IMR-90 (cell line): Measurements from ENCODE around the gene COL1A1. TPM values are rescaled to one million over a fixed set of nuclear protein-coding genes. Genes with fewer than 3 reads are reported as not detected.

Experiments
- ATAC-seq: fragments of 200-7000 bp; cut with Tn5 transposase; 2 replicates; pipeline ENCODE4 v1.9.1; 2020; ENCODE audit warnings: low read depth, mild to moderate bottlenecking, moderate library complexity
- BruUV-seq: library from RNA; stranded (reverse); fragments of 400-500 nt; replicated peaks from 2 replicates; lab custom pipeline; 2021; lab: Mats Ljungman, UMichigan
- CTCF ChIA-PET: fragments of 300-600 bp; formaldehyde crosslinking; extraction: SDS; loops from one replicate; lab custom pipeline; 2021; ENCODE audit warnings: antibody characterized with exemption; lab: Yijun Ruan, JAX
- POLR2A ChIA-PET: fragments of 300-600 bp; sonication (Branson Sonifier 250); formaldehyde crosslinking; loops from one replicate; lab custom pipeline; 2022; ENCODE audit warnings: antibody characterized with exemption; ENCODE audit not compliant: unreplicated experiment; lab: Charles Lee
- DNase-seq: peaks from one replicate; pipeline ENCODE4 v3.0.0; 2013
- H2AFZ ChIP-seq: replicated peaks from 2 replicates; pipeline ENCODE3; 2013; ENCODE audit warnings: low read length, mild to moderate bottlenecking; ENCODE audit not compliant: poor library complexity
- H2AK5ac ChIP-seq: 2 replicates; pipeline ENCODE4 v1.6.1; 2013; ENCODE audit warnings: low read depth, low read length, inconsistent platforms
- H2AK9ac ChIP-seq: replicated peaks from 2 replicates; pipeline ENCODE3; 2013; ENCODE audit warnings: mild to moderate bottlenecking, low read depth, low read length, moderate library complexity; ENCODE audit not compliant: poor library complexity
- H2BK120ac ChIP-seq: 2 replicates; pipeline ENCODE4 v1.6.1; 2013; ENCODE audit warnings: low read depth, low read length, inconsistent platforms
- H2BK15ac ChIP-seq: 3 replicates; pipeline ENCODE4 v1.6.1; 2013; ENCODE audit warnings: low read depth, low read length, inconsistent platforms
- H2BK20ac ChIP-seq: 2 replicates; pipeline ENCODE4 v1.6.1; 2013; ENCODE audit warnings: low read depth, mild to moderate bottlenecking, inconsistent platforms, low read length, moderate library complexity
- H2BK5ac ChIP-seq: 2 replicates; pipeline ENCODE4 v1.6.1; 2013; ENCODE audit warnings: mild to moderate bottlenecking, low read depth, low read length, inconsistent platforms; ENCODE audit not compliant: poor library complexity, severe bottlenecking
- H3K14ac ChIP-seq: replicated peaks from 2 replicates; pipeline ENCODE4 v1.6.1; 2013; ENCODE audit warnings: low read depth, low read length, inconsistent platforms
- H3K18ac ChIP-seq: 2 replicates; pipeline ENCODE4 v1.6.1; 2013; ENCODE audit warnings: low read depth, low read length, control low read depth
- H3K23ac ChIP-seq: 2 replicates; pipeline ENCODE4 v1.6.1; 2013; ENCODE audit warnings: low read depth, low read length, inconsistent platforms
- H3K27ac ChIP-seq: 2 replicates; pipeline ENCODE4 v1.5.1; 2013; ENCODE audit warnings: mild to moderate bottlenecking, control low read depth, low read length; ENCODE audit not compliant: insufficient read depth
- H3K27me3 ChIP-seq: 2 replicates; pipeline ENCODE4 v1.6.1; 2013; ENCODE audit warnings: low read length; ENCODE audit not compliant: control insufficient read depth, insufficient read depth
- H3K36me3 ChIP-seq: 2 replicates; pipeline ENCODE4 v1.6.1; 2013; ENCODE audit warnings: low read length, mixed read lengths; ENCODE audit not compliant: control insufficient read depth, insufficient read depth
- H3K4ac ChIP-seq: 2 replicates; pipeline ENCODE4 v1.6.1; 2013; ENCODE audit warnings: low read depth, low read length, inconsistent platforms
- H3K4me1 ChIP-seq: 2 replicates; pipeline ENCODE4 v1.6.1; 2013; ENCODE audit warnings: low read length, mixed read lengths; ENCODE audit not compliant: control insufficient read depth, insufficient read depth
- H3K4me2 ChIP-seq: 2 replicates; pipeline ENCODE4 v1.6.1; 2013; ENCODE audit warnings: low read depth, mild to moderate bottlenecking, control low read depth, low read length, moderate library complexity
- H3K4me3 ChIP-seq: 2 replicates; pipeline ENCODE4 v1.5.1; 2013; ENCODE audit warnings: low read depth, mild to moderate bottlenecking, control low read depth, low read length, moderate library complexity; ENCODE audit not compliant: insufficient read depth
- H3K56ac ChIP-seq: 2 replicates; pipeline ENCODE4 v1.6.1; 2013; ENCODE audit warnings: low read length, inconsistent platforms; ENCODE audit not compliant: insufficient read depth; ENCODE audit errors: extremely low read depth
- H3K79me1 ChIP-seq, 2 experiments: 2 replicates each; pipeline ENCODE4 v1.6.1; 2013; ENCODE audit warnings: low read length in 2 of 2, inconsistent platforms in 1 of 2, low read depth in 1 of 2
- H3K9ac ChIP-seq: 2 replicates; pipeline ENCODE4 v1.6.1; 2013; ENCODE audit warnings: low read depth, low read length, control low read depth
- H3K9me1 ChIP-seq: 2 replicates; pipeline ENCODE4 v1.6.1; 2013; ENCODE audit warnings: low read length, inconsistent platforms; ENCODE audit not compliant: insufficient read depth
- H3K9me3 ChIP-seq: 2 replicates; pipeline ENCODE4 v1.6.1; 2013; ENCODE audit warnings: low read length; ENCODE audit not compliant: control insufficient read depth, insufficient read depth
- H4K20me1 ChIP-seq: 2 replicates; pipeline ENCODE4 v1.6.1; 2013; ENCODE audit warnings: low read length, inconsistent platforms; ENCODE audit not compliant: insufficient read depth
- H4K5ac ChIP-seq: 2 replicates; pipeline ENCODE4 v1.6.1; 2013; ENCODE audit warnings: mild to moderate bottlenecking, low read depth, low read length, control low read depth
- H4K8ac ChIP-seq, 2 experiments: 2 replicates each; pipeline ENCODE4 v1.6.1; 2013; ENCODE audit warnings: low read depth in 2 of 2, low read length in 2 of 2, control low read depth in 1 of 2, inconsistent platforms in 1 of 2
- H4K91ac ChIP-seq: 2 replicates; pipeline ENCODE4 v1.6.1; 2013; ENCODE audit warnings: low read depth, low read length, inconsistent platforms; ENCODE audit not compliant: insufficient read depth
- CEBPB ChIP-seq: IDR thresholded peaks from 2 replicates; pipeline ENCODE4 v1.6.1; 2012; ENCODE audit warnings: low read depth, low read length, improper control_type of control experiment
- NFE2L2 ChIP-seq: fragments of 150-350 bp; IDR thresholded peaks from 2 replicates; pipeline ENCODE4 v1.6.1; 2016; ENCODE audit warnings: low read depth, mild to moderate bottlenecking, low read length
- POLR2A ChIP-seq: IDR thresholded peaks from 2 replicates; pipeline ENCODE4 v1.6.1; 2012; ENCODE audit warnings: mild to moderate bottlenecking, low read depth, low read length
- WGBS, 2 experiments: methylation state at CpG; one replicate each; pipeline versions ENCODE4 v1.1.5 to v1.1.7; 2013; ENCODE audit warnings: missing lambda C conversion rate in 2 of 2; ENCODE audit not compliant: insufficient read length in 1 of 2; ENCODE audit errors: extremely low coverage in 2 of 2; 5-methylcytosine and 5-hydroxymethylcytosine counted together
- dilution Hi-C: fragments of 300-500 bp; cut with HindIII; formaldehyde crosslinking; loops from one replicate; pipeline ENCODE4 v1.14.3; 2018; ENCODE audit warnings: low sequenced_read_pairs; ENCODE audit not compliant: unreplicated experiment
- in situ Hi-C: fragments of 300-500 bp; cut with MboI; formaldehyde crosslinking; loops from 3 replicates; pipeline ENCODE4 v1.14.3; 2019; ENCODE audit warnings: low sequenced_read_pairs, inconsistent platforms, mixed read lengths
- intact Hi-C: fragments of 100-400 bp; cut with micrococcal nuclease; formaldehyde crosslinking; loops from 2 replicates; pipeline ENCODE4 v1.10.0; 2022
- polyA plus RNA-seq, 3 experiments: library from polyadenylated mRNA; depleted of rRNA; stranded (reverse); fragments of >200 nt; gene quantifications; 2 replicates each; pipeline ENCODE4 v1.2.3, GENCODE V29; 2012; ENCODE audit warnings: low replicate concordance in 1 of 3
- total RNA-seq: library from RNA; depleted of rRNA; stranded (reverse); fragments of >200 nt; gene quantifications from 2 replicates; pipeline ENCODE4 v1.2.3, GENCODE V29; 2012
- TF ChIP-seq, protein P1 (sequence below): fragments of 150-350 bp; IDR thresholded peaks from 2 replicates; pipeline ENCODE4 v1.6.1; 2016; ENCODE audit warnings: low read depth, mild to moderate bottlenecking, low read length, moderate library complexity, borderline replicate concordance
- TF ChIP-seq, protein P2 (sequence below): conservative IDR thresholded peaks from 2 replicates; pipeline ENCODE4 v1.5.1; 2012; ENCODE audit warnings: mild to moderate bottlenecking, low read depth, low read length, improper control_type of control experiment

Gene COL1A1
- total and polyA plus RNA-seq, 2 of the 4 experiments (the other 2 are of a cell fraction): 2,180 to 4,350 TPM

DNA sequence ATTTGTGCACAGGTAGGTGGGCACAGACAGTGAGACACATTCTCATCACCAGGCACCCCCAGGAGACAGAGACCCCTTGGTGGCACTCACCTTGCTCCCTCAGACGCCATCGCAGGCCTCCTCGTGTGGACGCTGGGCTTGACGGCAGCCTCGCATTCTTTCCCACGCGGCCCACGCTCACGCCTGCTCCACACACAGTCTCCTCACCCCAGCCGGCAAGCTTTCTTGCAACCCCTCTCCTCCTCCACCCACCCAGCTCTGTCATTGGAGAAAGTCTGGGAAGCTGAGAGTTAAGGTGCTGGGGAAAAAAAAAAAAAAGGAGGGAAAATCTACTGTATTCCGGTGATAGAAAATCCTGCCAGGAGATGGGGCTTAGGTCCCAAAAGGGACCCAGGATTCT, 20.8 kb downstream of the COL1A1 start:
- H4K8ac ChIP-seq: no peak overlapping the region
- H3K18ac ChIP-seq: no peak overlapping the region
- H4K91ac ChIP-seq: no peak overlapping the region
- H2BK15ac ChIP-seq: no peak overlapping the region
- no peak overlapping the region for H2BK20ac ChIP-seq
- H3K27ac ChIP-seq: peak overlapping the region; percentile 64; the same call in 1 of the 2 replicates
- no peak overlapping the region for H3K23ac ChIP-seq
- no peak overlapping the region for H3K4me3 ChIP-seq
- peak overlapping the region; percentile 16 for H2BK5ac ChIP-seq
- dilution Hi-C loops (no loop called here), intact Hi-C loops (no loop called here), in situ Hi-C loops (no loop called here)
- peaks cover 25% of the 10 kb centered on the region for H3K9me1 ChIP-seq
- H3K4ac ChIP-seq: 0 out of 2 replicates have a peak overlapping the region, but pooled peaks have one; percentile 71
- no peak overlapping the region for H2AFZ ChIP-seq
- H3K56ac ChIP-seq: no peak overlapping the region
- peaks cover 26% of the 10 kb centered on the region for H3K4me1 ChIP-seq
- no peaks in the 10 kb centered on the region for H3K9me3 ChIP-seq
- no peak overlapping the region for H4K5ac ChIP-seq
- no peak overlapping the region for H2BK120ac ChIP-seq
- peaks cover 32% of the 10 kb centered on the region for H3K36me3 ChIP-seq
- H2AK5ac ChIP-seq: peak overlapping the region; percentile 17; the same call in 1 of the 2 replicates
- WGBS, 2 experiments: no CpG with 5 or more reads among the region's 12 CpGs
- H3K79me1 ChIP-seq: peaks cover 15 to 26% of the 10 kb centered on the region in 2 experiments; a peak in 3 of 4 replicates
- peaks cover 64% of the 10 kb centered on the region for H4K20me1 ChIP-seq
- TF ChIP-seq, protein P1, sequence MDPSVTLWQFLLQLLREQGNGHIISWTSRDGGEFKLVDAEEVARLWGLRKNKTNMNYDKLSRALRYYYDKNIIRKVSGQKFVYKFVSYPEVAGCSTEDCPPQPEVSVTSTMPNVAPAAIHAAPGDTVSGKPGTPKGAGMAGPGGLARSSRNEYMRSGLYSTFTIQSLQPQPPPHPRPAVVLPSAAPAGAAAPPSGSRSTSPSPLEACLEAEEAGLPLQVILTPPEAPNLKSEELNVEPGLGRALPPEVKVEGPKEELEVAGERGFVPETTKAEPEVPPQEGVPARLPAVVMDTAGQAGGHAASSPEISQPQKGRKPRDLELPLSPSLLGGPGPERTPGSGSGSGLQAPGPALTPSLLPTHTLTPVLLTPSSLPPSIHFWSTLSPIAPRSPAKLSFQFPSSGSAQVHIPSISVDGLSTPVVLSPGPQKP: no peak
- TF ChIP-seq CEBPB (no peak), NFE2L2 (no peak), POLR2A (no peak)
- TF ChIP-seq, protein P2, sequence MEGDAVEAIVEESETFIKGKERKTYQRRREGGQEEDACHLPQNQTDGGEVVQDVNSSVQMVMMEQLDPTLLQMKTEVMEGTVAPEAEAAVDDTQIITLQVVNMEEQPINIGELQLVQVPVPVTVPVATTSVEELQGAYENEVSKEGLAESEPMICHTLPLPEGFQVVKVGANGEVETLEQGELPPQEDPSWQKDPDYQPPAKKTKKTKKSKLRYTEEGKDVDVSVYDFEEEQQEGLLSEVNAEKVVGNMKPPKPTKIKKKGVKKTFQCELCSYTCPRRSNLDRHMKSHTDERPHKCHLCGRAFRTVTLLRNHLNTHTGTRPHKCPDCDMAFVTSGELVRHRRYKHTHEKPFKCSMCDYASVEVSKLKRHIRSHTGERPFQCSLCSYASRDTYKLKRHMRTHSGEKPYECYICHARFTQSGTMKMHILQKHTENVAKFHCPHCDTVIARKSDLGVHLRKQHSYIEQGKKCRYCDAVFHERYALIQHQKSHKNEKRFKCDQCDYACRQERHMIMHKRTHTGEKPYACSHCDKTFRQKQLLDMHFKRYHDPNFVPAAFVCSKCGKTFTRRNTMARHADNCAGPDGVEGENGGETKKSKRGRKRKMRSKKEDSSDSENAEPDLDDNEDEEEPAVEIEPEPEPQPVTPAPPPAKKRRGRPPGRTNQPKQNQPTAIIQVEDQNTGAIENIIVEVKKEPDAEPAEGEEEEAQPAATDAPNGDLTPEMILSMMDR: no peak
- no TSS peak for BruUV-seq
- DNase-seq (peak; percentile 24), ATAC-seq (no peak)
- no peak overlapping the region for H2AK9ac ChIP-seq
- H3K27me3 ChIP-seq: no peaks in the 10 kb centered on the region
- H3K14ac ChIP-seq: peak overlapping the region; percentile 13; the same call in 1 of the 2 replicates
- ChIA-PET POLR2A (interaction anchor here (0.6 to 1.2 kb wide), 3 partner anchors 32 to 88 kb away, joined by 3 to 6 read pairs (median 3); no protein-coding TSS in a partner anchor), CTCF (interaction anchor here (0.6 kb wide), 1 partner anchor 116 kb away, joined by 4 read pairs; no protein-coding TSS in a partner anchor)
- H3K4me2 ChIP-seq: no peak overlapping the region
- H3K9ac ChIP-seq: no peak overlapping the region
